ENCODE data around the gene SMIM11. TPM values are rescaled to one million over a fixed set of nuclear protein-coding genes. Genes with fewer than 3 reads are reported as not detected.

Gene SMIM11
- total RNA-seq, 1 experiment from 2014 or later = 2.3 TPM

DNA sequence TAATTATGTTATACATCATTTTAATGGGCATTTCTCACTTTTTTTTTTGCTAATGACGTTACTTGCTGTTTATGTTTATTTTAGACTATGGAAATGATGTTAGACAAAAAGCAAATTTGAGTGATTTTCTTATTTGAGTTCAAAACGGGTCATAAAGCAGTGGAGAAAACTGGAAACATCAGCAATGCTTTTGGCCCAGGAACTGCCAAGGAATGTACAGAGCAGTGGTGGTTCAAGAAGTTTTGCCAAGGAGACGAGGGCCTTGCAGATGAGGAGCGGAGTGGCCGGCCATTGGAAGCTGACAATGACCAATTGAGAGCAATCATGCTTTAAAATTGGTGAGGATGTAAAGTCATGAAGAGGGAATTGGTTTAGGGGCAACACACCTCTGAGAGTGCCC, 43.6 kb upstream of the SMIM11 start:
- no peak overlapping the region for H2BK12ac ChIP-seq (ENCODE audit: insufficient read length, low read depth, low read length)
- H3T11ph ChIP-seq (ENCODE audit: low read length) = no peak overlapping the region
- H3K36me3 Mint-ChIP-seq (ENCODE audit: insufficient read depth in 1 of 3, low read depth in 3 of 3) = peaks cover 0 to 4% (median 2%) of the 10 kb centered on the region in 3 experiments; a peak in 3 of 7 replicates
- H4K20me1 ChIP-seq (ENCODE audit: control insufficient read depth, insufficient read depth, insufficient read length) = no peaks in the 10 kb centered on the region
- no peaks in the 10 kb centered on the region for H3K79me1 ChIP-seq (ENCODE audit: insufficient read depth, low read depth, low read length, poor library complexity, severe bottlenecking)
- H3K4me3 Mint-ChIP-seq = no peak overlapping the region
- H3K9me3 Mint-ChIP-seq = peaks cover 6 to 7% of the 10 kb centered on the region in 2 experiments; a peak in 4 of 5 replicates
- no peak for DNase-seq
- H3K4me2 ChIP-seq (ENCODE audit: insufficient read depth, insufficient read length, low read length) = no peak overlapping the region
- H2BK15ac ChIP-seq (ENCODE audit: low read depth, low read length) = no peak overlapping the region
- H3K9me3 ChIP-seq (ENCODE audit: control insufficient read depth, low read depth, low read length) = no peaks in the 10 kb centered on the region
- WGBS (ENCODE audit: extremely low coverage, insufficient read length, low lambda C conversion rate) = no CpG with 5 or more reads among the region's 5 CpGs
- no peaks in the 10 kb centered on the region for H3K23me2 ChIP-seq (ENCODE audit: insufficient read length, low read depth, low read length, poor library complexity, severe bottlenecking)
- no peak overlapping the region for H3K27ac ChIP-seq (ENCODE audit: insufficient read length, low read depth, low read length)
- no peak overlapping the region for H2BK5ac ChIP-seq (ENCODE audit: insufficient read length, low read length)
- peaks cover 8 to 10% of the 10 kb centered on the region in 2 experiments for H3K4me1 Mint-ChIP-seq
- no peak overlapping the region for H3K27ac Mint-ChIP-seq
- no peaks in the 10 kb centered on the region for H3K79me2 ChIP-seq (ENCODE audit: insufficient read depth, low read length)
- no peaks in the 10 kb centered on the region for H3K27me3 ChIP-seq (ENCODE audit: insufficient read depth, low read length)
- no peak overlapping the region for H4K91ac ChIP-seq (ENCODE audit: insufficient read length, low read depth, low read length)
- no peak overlapping the region for H3K14ac ChIP-seq (ENCODE audit: insufficient read depth, low read length)
- no peak overlapping the region for H3K4ac ChIP-seq (ENCODE audit: low read depth, low read length)
- H3K9ac ChIP-seq (ENCODE audit: extremely low read depth, insufficient read length, low read length) = no peak overlapping the region
- H4K8ac ChIP-seq (replicated peaks; ENCODE audit: insufficient read length, low read depth, low read length) = no peak overlapping the region
- H2AFZ ChIP-seq (ENCODE audit: low read length) = no peak overlapping the region
- no peak overlapping the region for H3K18ac ChIP-seq (ENCODE audit: insufficient read length, low read depth, low read length)
- no peak overlapping the region for H4K5ac ChIP-seq (ENCODE audit: insufficient read length, low read depth, low read length)
- no peak for TF ChIP-seq CTCF (conservative IDR thresholded peaks at IDR 0.05)
- H3K23ac ChIP-seq (ENCODE audit: insufficient read length, low read depth, low read length) = no peak overlapping the region
- H3K4me1 ChIP-seq (ENCODE audit: insufficient read depth, low read length) = no peaks in the 10 kb centered on the region
- H3K27me3 Mint-ChIP-seq (ENCODE audit: low read depth) = no peaks in the 10 kb centered on the region; the same call in 1 of the 2 replicates
- no peak overlapping the region for H2AK5ac ChIP-seq (ENCODE audit: insufficient read length, low read length)
- H3K56ac ChIP-seq (ENCODE audit: insufficient read length, low read depth, low read length) = no peak overlapping the region
- H2BK20ac ChIP-seq (ENCODE audit: low read depth, low read length, poor library complexity, severe bottlenecking) = no peak overlapping the region
- H2BK120ac ChIP-seq (ENCODE audit: low read depth, low read length, poor library complexity, severe bottlenecking) = no peak overlapping the region

All from H9 (cell line).